K562 (cell line): ENCODE results near the gene PAIP2.

ENCODE experiments used
- KLF10 ChIP-seq: fragments of 250-450 bp; sonication (Bioruptor Pico); IDR thresholded peaks from 2 replicates; pipeline ENCODE4 v1.6.1; 2021; ENCODE audit warnings: matching md5 sums
- POLR2A ChIP-seq: fragments of 450-650 bp; conservative IDR thresholded peaks from 2 replicates; pipeline ENCODE4 v1.6.1; 2016
- POLR2AphosphoS5 ChIP-seq: IDR thresholded peaks from 2 replicates; pipeline ENCODE4 v1.6.1; 2011; ENCODE audit warnings: mild to moderate bottlenecking, low read depth, low read length, moderate library complexity; ENCODE audit not compliant: control insufficient read depth, insufficient read depth
- PRPF4 ChIP-seq: fragments of 200-400 bp; formaldehyde crosslinking; IDR thresholded peaks from one replicate; pipeline ENCODE4 v1.6.1; 2017; ENCODE audit warnings: low read length, low read depth, mild to moderate bottlenecking; ENCODE audit not compliant: insufficient read depth, poor library complexity, severe bottlenecking
- RCOR1 ChIP-seq, 2 experiments: IDR thresholded peaks; 2 replicates each; pipeline ENCODE4 v1.6.1; 2012; ENCODE audit warnings: low read depth in 2 of 2, low read length in 2 of 2, borderline replicate concordance in 1 of 2, improper control_type of control experiment in 1 of 2

DNA sequence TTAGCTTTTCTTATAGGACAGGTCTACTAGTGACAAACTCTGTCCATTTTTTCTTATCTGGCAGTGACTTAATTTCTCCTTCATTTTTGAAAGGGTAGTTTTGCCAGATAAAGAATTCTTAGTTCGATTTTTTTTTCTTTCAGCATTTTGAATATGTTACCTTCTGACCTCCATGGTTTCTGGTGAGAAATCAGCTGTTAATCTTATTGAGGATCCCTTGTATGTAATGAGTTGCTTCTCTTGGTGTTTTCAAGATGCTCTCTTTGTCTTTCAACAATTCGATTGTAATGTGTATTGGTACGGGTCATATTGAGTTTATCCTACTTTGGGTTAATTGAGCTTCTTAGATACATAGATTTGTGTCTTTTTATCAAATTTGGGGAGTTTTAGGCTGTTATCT is 12.5 kb downstream of the PAIP2 start:
- no peak for TF ChIP-seq POLR2AphosphoS5
- TF ChIP-seq RCOR1 (IDR thresholded peaks at IDR 0.05; ENCODE audit: borderline replicate concordance in 1 of 2, low read depth in 2 of 2, low read length in 2 of 2): no peak
- TF ChIP-seq KLF10: no peak
- no peak for TF ChIP-seq POLR2A
- TF ChIP-seq PRPF4: no peak
